ENCODE data around the gene F11R.
A peak's percentile ranks its signal among the peaks of the same experiment; 100 is the strongest.

F11R gene

GRCh38 chr1:161054805-161055204 lies 33.9 kb upstream of the F11R start:
- H3K9ac ChIP-seq (ENCODE audit: low read length in 5 of 5), result no peak overlapping the region

GRCh38 chr1:161054232-161054631 lies 33.3 kb upstream of the F11R start:
- no peaks in the 10 kb centered on the region for H3K4me1 ChIP-seq (ENCODE audit: control insufficient read depth in 5 of 5, insufficient read depth in 5 of 5, low read length in 5 of 5)
- H3K36me3 ChIP-seq (ENCODE audit: control insufficient read depth in 5 of 5, insufficient read depth in 5 of 5, low read length in 5 of 5), result peaks cover 0 to 51% (median 7%) of the 10 kb centered on the region in 5 donors
- peaks cover 0 to 13% (median 6%) of the 10 kb centered on the region in 5 donors for H3K27me3 ChIP-seq (ENCODE audit: control insufficient read depth in 5 of 5, insufficient read depth in 4 of 5, low read length in 5 of 5)
- H3K27ac ChIP-seq (ENCODE audit: low read depth, low read length), result no peak overlapping the region
- H3K9ac ChIP-seq (ENCODE audit: low read length in 5 of 5), result no peak overlapping the region
- H3K9me3 ChIP-seq (ENCODE audit: control insufficient read depth in 5 of 5, low read length in 5 of 5), result peaks cover 0 to 2% (median 0%) of the 10 kb centered on the region in 5 donors
- H3K4me3 ChIP-seq (ENCODE audit: low read depth in 1 of 5, low read length in 5 of 5), result no peak overlapping the region

More at GRCh38 chr1:161054805-161055204, 33.9 kb upstream of the F11R start:
- peaks cover 0 to 52% (median 6%) of the 10 kb centered on the region in 5 donors for H3K36me3 ChIP-seq (ENCODE audit: control insufficient read depth in 5 of 5, insufficient read depth in 5 of 5, low read length in 5 of 5)
- no peak overlapping the region for H3K27ac ChIP-seq (ENCODE audit: low read depth, low read length)
- H3K4me1 ChIP-seq (ENCODE audit: control insufficient read depth in 5 of 5, insufficient read depth in 5 of 5, low read length in 5 of 5), result no peaks in the 10 kb centered on the region
- H3K4me3 ChIP-seq (ENCODE audit: low read depth in 1 of 5, low read length in 5 of 5), result no peak overlapping the region
- H3K9me3 ChIP-seq (ENCODE audit: control insufficient read depth in 5 of 5, low read length in 5 of 5), result no peaks in the 10 kb centered on the region
- H3K27me3 ChIP-seq (ENCODE audit: control insufficient read depth in 5 of 5, insufficient read depth in 4 of 5, low read length in 5 of 5), result peaks cover 0 to 13% (median 6%) of the 10 kb centered on the region in 5 donors

- peaks cover 0 to 7% (median 5%) of the 10 kb centered on the region in 5 donors for H3K9me3 ChIP-seq (ENCODE audit: control insufficient read depth in 5 of 5, low read length in 5 of 5)
- peaks cover 0 to 5% (median 3%) of the 10 kb centered on the region in 5 donors for H3K4me1 ChIP-seq (ENCODE audit: control insufficient read depth in 5 of 5, insufficient read depth in 5 of 5, low read length in 5 of 5)
- H3K4me3 ChIP-seq (ENCODE audit: low read depth in 1 of 5, low read length in 5 of 5), result no peak overlapping the region
- peaks cover 0 to 13% (median 6%) of the 10 kb centered on the region in 5 donors for H3K27me3 ChIP-seq (ENCODE audit: control insufficient read depth in 5 of 5, insufficient read depth in 4 of 5, low read length in 5 of 5)
- peaks cover 0 to 58% (median 7%) of the 10 kb centered on the region in 5 donors for H3K36me3 ChIP-seq (ENCODE audit: control insufficient read depth in 5 of 5, insufficient read depth in 5 of 5, low read length in 5 of 5)
- no peak overlapping the region for H3K9ac ChIP-seq (ENCODE audit: low read length in 5 of 5)
- H3K27ac ChIP-seq (ENCODE audit: low read depth, low read length), result no peak overlapping the region
These were observed 31.9 kb upstream of the F11R start for GRCh38 chr1:161052899-161053298.

- Histone ChIP-seq H3K9ac (ENCODE audit: low read length in 5 of 5) (no peak overlapping the region), H3K36me3 (ENCODE audit: control insufficient read depth in 5 of 5, insufficient read depth in 5 of 5, low read length in 5 of 5) (peaks cover 0 to 50% (median 7%) of the 10 kb centered on the region in 5 donors), H3K4me3 (ENCODE audit: low read depth in 1 of 5, low read length in 5 of 5) (no peak overlapping the region), H3K9me3 (ENCODE audit: control insufficient read depth in 5 of 5, low read length in 5 of 5) (peaks cover 0 to 10% (median 5%) of the 10 kb centered on the region in 5 donors), H3K27me3 (ENCODE audit: control insufficient read depth in 5 of 5, insufficient read depth in 4 of 5, low read length in 5 of 5) (peaks cover 0 to 9% (median 6%) of the 10 kb centered on the region in 5 donors), H3K4me1 (ENCODE audit: control insufficient read depth in 5 of 5, insufficient read depth in 5 of 5, low read length in 5 of 5) (peaks cover 3 to 21% (median 15%) of the 10 kb centered on the region in 5 donors), H3K27ac (ENCODE audit: low read depth, low read length) (no peak overlapping the region)
These were observed 30.3 kb upstream of the F11R start for GRCh38 chr1:161051219-161051618.

GRCh38 chr1:161048949-161049722 lies 28.2 kb upstream of the F11R start:
- Histone ChIP-seq H3K4me1 (ENCODE audit: control insufficient read depth in 5 of 5, insufficient read depth in 5 of 5, low read length in 5 of 5) (peaks cover 6 to 36% (median 24%) of the 10 kb centered on the region in 5 donors), H3K9me3 (ENCODE audit: control insufficient read depth in 5 of 5, low read length in 5 of 5) (peaks cover 0 to 10% (median 5%) of the 10 kb centered on the region in 5 donors), H3K27ac (ENCODE audit: low read depth, low read length) (no peak overlapping the region), H3K36me3 (ENCODE audit: control insufficient read depth in 5 of 5, insufficient read depth in 5 of 5, low read length in 5 of 5) (peaks cover 0 to 40% (median 7%) of the 10 kb centered on the region in 5 donors), H3K27me3 (ENCODE audit: control insufficient read depth in 5 of 5, insufficient read depth in 4 of 5, low read length in 5 of 5) (peaks cover 0 to 2% (median 0%) of the 10 kb centered on the region in 5 donors), H3K9ac (ENCODE audit: low read length in 5 of 5) (no peak overlapping the region), H3K4me3 (ENCODE audit: low read depth in 1 of 5, low read length in 5 of 5) (no peak overlapping the region)

GRCh38 chr1:161047436-161048420 lies 26.8 kb upstream of the F11R start:
- Histone ChIP-seq H3K9ac (ENCODE audit: low read length in 5 of 5) (no peak overlapping the region), H3K27me3 (ENCODE audit: control insufficient read depth in 5 of 5, insufficient read depth in 4 of 5, low read length in 5 of 5) (no peaks in the 10 kb centered on the region), H3K9me3 (ENCODE audit: control insufficient read depth in 5 of 5, low read length in 5 of 5) (peaks cover 0 to 10% (median 5%) of the 10 kb centered on the region in 5 donors), H3K4me3 (ENCODE audit: low read depth in 1 of 5, low read length in 5 of 5) (no peak overlapping the region), H3K36me3 (ENCODE audit: control insufficient read depth in 5 of 5, insufficient read depth in 5 of 5, low read length in 5 of 5) (peaks cover 3 to 36% (median 9%) of the 10 kb centered on the region in 5 donors), H3K4me1 (ENCODE audit: control insufficient read depth in 5 of 5, insufficient read depth in 5 of 5, low read length in 5 of 5) (peaks cover 7 to 39% (median 29%) of the 10 kb centered on the region in 5 donors), H3K27ac (ENCODE audit: low read depth, low read length) (no peak overlapping the region)

GRCh38 chr1:161046605-161047228 lies 25.8 kb upstream of the F11R start:
- Histone ChIP-seq H3K27me3 (ENCODE audit: control insufficient read depth in 5 of 5, insufficient read depth in 4 of 5, low read length in 5 of 5) (no peaks in the 10 kb centered on the region), H3K4me3 (ENCODE audit: low read depth in 1 of 5, low read length in 5 of 5) (peak overlapping the region; percentile 92 to 98 (median 95)), H3K36me3 (ENCODE audit: control insufficient read depth in 5 of 5, insufficient read depth in 5 of 5, low read length in 5 of 5) (peaks cover 4 to 38% (median 19%) of the 10 kb centered on the region in 5 donors), H3K9ac (ENCODE audit: low read length in 5 of 5) (peak overlapping the region in 1 of 5 donors; percentile 94), H3K9me3 (ENCODE audit: control insufficient read depth in 5 of 5, low read length in 5 of 5) (peaks cover 0 to 10% (median 5%) of the 10 kb centered on the region in 5 donors), H3K4me1 (ENCODE audit: control insufficient read depth in 5 of 5, insufficient read depth in 5 of 5, low read length in 5 of 5) (peaks cover 7 to 39% (median 29%) of the 10 kb centered on the region in 5 donors), H3K27ac (ENCODE audit: low read depth, low read length) (peak overlapping the region; percentile 88)

- peak within 1 kb of the TSS; percentile 92 to 98 (median 95) for H3K4me3 ChIP-seq (ENCODE audit: low read depth in 1 of 5, low read length in 5 of 5)
These were observed 25.0 kb upstream of the F11R start, which contains the start of gene USF1 for GRCh38 chr1:161045736-161046604. Gene USF1, minus strand, starts transcription at chr1:161045977. Its CDS starts 2,702 bp downstream, at chr1:161043275.

More at GRCh38 chr1:161045736-161046604, 25.0 kb upstream of the F11R start, which contains the start of gene USF1:
- H3K36me3 ChIP-seq (ENCODE audit: control insufficient read depth in 5 of 5, insufficient read depth in 5 of 5, low read length in 5 of 5), result peaks cover 4 to 39% (median 23%) of the 10 kb centered on the region in 5 donors
- peaks cover 0 to 10% (median 5%) of the 10 kb centered on the region in 5 donors for H3K9me3 ChIP-seq (ENCODE audit: control insufficient read depth in 5 of 5, low read length in 5 of 5)
- H3K27ac ChIP-seq (ENCODE audit: low read depth, low read length), result peak within 1 kb of the TSS; percentile 88
- H3K4me1 ChIP-seq (ENCODE audit: control insufficient read depth in 5 of 5, insufficient read depth in 5 of 5, low read length in 5 of 5), result peaks cover 7 to 39% (median 29%) of the 10 kb centered on the region in 5 donors
- no peaks in the 10 kb centered on the region for H3K27me3 ChIP-seq (ENCODE audit: control insufficient read depth in 5 of 5, insufficient read depth in 4 of 5, low read length in 5 of 5)
- peak within 1 kb of the TSS; percentile 82 to 96 (median 94) for H3K9ac ChIP-seq (ENCODE audit: low read length in 5 of 5)
